Neural cell (in vitro differentiated cells): Measurements from ENCODE around the gene DOCK7.

Experiments used
- CTCF ChIP-seq: fragments of 450-650 bp; IDR thresholded peaks from 2 replicates; pipeline ENCODE4 v1.5.1; 2014; ENCODE audit warnings: antibody characterized with exemption, mild to moderate bottlenecking, moderate library complexity; ENCODE audit not compliant: poor library complexity, severe bottlenecking
- EP300 ChIP-seq: fragments of 450-650 bp; conservative IDR thresholded peaks from 2 replicates; pipeline ENCODE4 v1.6.1; 2014; ENCODE audit warnings: antibody characterized with exemption, mild to moderate bottlenecking, moderate library complexity; ENCODE audit not compliant: poor library complexity, severe bottlenecking
- EZH2 ChIP-seq: fragments of 200-600, 300-800 bp; shearing (Covaris generic), sonication (generic); IDR thresholded peaks from 2 replicates; pipeline ENCODE4 v1.6.1; 2014; ENCODE audit warnings: antibody characterized with exemption, low read length, borderline replicate concordance, mild to moderate bottlenecking; ENCODE audit not compliant: insufficient read depth, poor library complexity, severe bottlenecking
- MXI1 ChIP-seq: fragments of 450-650 bp; conservative IDR thresholded peaks from 2 replicates; pipeline ENCODE4 v1.6.1; 2014; ENCODE audit warnings: antibody characterized with exemption, mild to moderate bottlenecking; ENCODE audit not compliant: poor library complexity, severe bottlenecking
- POLR2AphosphoS5 ChIP-seq: IDR thresholded peaks from 2 replicates; pipeline ENCODE4 v1.6.1; 2012
- REST ChIP-seq: IDR thresholded peaks from 2 replicates; pipeline ENCODE4 v1.6.1; 2012; ENCODE audit warnings: borderline replicate concordance
- SMC3 ChIP-seq: fragments of 450-650 bp; conservative IDR thresholded peaks from 2 replicates; pipeline ENCODE4 v1.6.1; 2014; ENCODE audit warnings: antibody characterized with exemption, mild to moderate bottlenecking, moderate library complexity; ENCODE audit not compliant: poor library complexity
- TAF1 ChIP-seq: IDR thresholded peaks from 2 replicates; pipeline ENCODE4 v1.6.1; 2012; ENCODE audit warnings: low read depth

- no peak for TF ChIP-seq CTCF
- no peak for TF ChIP-seq EZH2
- no peak for TF ChIP-seq REST
- TF ChIP-seq SMC3 = no peak
- TF ChIP-seq TAF1 = no peak
- TF ChIP-seq MXI1 = no peak
- no peak for TF ChIP-seq POLR2AphosphoS5
- no peak for TF ChIP-seq EP300
Observed at GRCh38 chr1:62405247-62405646, 282.9 kb downstream of the DOCK7 start.
